CD4-positive, alpha-beta T cell treated with Interleukin-2 at 100 ng/mL for 4 hours (primary cell): Measurements from ENCODE around the gene CREB5.
A peak's percentile ranks its signal among the peaks of the same experiment; 100 is the strongest.

Experiments used
- DNase-seq: peaks from one replicate; pipeline ENCODE4 v3.0.0-alpha.2; 2020; ENCODE audit warnings: low spot score

Gene CREB5

DNA sequence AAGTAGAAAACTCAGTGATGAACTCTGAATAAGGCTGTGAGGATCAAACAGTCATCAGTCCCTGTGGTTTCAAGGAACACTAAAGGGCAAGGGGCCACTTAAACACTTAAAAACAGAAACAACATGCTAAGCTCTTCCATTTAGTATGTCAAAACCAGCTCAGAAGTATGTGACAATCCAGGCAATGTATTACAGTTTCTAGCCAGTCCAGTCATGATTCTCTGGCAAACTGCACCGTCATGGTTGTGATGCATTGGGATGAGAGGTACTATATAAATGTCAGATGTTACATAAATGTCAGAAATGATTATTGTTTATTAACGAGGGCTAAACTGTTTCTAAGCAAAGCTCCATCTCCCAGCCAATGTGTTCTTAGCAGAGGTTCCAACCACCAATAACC lies 4.7 kb upstream of the CREB5 start:
- DNase-seq: no peak

DNA sequence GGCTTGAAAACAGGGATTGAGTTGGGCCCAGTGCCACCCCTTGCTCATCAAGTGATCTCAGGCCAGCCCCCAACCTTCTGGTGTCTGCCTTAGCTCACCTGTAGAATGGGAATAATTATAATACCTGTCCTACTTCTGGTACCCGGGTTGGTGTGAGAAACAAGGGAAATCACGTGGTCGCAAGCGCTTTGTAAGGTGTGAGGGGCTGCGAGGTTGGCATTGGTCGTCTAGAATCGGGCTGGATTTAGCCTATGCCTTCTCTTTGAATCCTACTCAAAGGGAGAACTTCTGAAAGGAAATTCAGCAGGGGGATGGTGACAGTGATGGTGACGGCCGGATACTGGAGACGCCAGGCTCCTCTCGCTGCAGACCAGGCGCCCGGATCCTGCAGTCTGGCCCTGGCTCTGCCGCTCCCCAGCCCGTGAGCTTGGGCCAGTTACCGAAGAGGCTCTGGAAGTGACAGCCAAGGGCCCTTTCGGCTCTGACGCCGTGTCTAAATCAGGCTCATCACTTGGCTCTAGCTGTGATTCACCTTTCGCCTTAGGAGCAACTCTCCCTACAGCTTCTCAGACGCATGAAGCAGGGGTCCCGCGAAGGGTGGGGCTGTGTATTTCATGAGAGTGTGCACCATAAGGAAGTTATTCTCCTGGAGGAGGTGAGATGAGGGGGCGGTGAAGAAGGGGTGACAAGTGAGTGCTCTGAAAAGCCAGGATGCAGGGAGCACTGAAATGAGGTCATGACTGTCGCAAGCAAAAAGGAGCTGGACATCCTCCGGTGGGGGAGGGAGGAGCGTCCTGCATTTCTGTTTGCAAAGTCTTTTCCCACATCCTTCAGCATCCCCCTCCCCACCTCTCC lies 4.0 kb upstream of the CREB5 start:
- no peak for DNase-seq

DNA sequence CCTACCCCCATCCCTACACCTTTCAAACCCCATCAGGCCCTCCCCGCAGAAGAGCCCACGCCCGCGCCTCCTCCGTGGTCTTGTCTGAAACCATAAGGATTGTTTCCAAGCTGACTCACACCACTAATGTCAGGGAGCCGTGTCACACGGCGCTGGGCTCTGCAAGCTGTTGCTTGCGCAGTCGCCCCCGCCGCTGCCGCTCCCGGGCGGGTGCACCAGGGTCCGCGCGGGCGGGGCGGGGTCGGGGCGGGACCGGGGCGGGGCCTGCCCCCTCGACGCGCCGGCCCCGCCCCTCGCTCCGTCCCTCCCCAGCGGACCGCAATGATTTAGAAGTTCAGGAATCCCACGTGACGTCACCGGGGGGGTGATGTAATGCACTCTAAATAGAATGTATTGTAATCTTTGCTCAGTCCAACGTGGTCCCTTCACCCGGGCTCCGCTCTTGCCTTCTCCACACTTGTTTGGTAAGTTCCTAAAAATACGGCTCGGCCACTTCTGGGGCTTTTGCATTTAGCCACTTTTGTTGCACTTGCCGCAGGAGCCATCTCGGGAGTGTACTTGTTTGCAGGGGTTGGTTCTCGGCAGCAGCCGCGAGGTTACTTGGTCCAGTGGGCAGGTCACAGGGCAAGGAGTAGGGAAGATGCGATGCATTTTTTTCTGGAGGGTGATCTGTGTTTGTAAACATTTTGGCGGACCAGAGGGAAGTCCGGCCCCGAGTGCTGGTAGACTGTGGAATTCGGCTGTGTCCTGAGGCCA lies 3.2 kb upstream of the CREB5 start:
- DNase-seq: peak; percentile 36

DNA sequence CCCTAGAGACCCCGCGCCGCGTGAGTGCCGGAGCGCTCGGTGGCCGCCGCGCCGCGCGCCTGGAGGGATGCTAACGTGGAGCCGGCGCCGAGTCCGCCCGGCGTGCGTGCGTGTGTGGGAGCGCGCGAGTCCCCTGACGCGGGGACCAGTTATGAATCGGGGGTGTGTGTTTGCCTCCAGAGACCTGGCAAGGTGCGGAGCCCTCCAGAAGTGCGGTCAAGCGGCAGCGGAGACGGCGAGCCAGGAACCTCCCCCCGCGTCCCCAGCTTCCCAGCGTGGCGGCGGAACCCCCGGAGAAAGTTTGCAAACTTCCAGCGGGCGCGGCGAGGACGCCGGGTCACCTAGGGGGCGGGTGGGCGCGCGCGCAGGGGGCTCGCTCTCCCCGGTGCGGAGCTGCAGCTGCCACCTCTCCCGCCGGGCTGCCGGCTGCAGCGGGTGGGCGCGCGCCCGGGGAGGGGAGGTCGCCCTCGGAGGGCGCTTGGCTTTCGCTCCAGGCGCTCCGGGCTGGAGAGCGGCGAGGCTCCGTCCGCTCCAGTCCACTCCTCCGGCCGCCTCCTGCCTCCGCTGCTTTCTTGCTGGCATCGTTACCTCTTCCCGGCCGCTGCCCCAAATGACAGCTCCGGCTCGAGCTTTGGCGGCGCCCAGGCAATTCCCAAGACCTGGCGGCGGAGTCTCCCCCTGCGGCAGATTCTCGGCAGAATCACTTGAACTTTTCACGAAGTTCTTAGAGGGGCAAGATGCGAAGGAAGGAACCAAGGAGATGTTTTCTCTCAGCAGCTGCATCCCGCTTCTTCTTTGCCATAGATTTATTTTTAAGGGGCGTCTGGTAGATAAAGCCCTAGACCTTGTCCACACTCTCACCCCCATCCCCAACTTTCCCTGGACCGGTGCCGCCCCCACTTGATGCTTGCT lies 2.3 kb upstream of the CREB5 start:
- DNase-seq: no peak

DNA sequence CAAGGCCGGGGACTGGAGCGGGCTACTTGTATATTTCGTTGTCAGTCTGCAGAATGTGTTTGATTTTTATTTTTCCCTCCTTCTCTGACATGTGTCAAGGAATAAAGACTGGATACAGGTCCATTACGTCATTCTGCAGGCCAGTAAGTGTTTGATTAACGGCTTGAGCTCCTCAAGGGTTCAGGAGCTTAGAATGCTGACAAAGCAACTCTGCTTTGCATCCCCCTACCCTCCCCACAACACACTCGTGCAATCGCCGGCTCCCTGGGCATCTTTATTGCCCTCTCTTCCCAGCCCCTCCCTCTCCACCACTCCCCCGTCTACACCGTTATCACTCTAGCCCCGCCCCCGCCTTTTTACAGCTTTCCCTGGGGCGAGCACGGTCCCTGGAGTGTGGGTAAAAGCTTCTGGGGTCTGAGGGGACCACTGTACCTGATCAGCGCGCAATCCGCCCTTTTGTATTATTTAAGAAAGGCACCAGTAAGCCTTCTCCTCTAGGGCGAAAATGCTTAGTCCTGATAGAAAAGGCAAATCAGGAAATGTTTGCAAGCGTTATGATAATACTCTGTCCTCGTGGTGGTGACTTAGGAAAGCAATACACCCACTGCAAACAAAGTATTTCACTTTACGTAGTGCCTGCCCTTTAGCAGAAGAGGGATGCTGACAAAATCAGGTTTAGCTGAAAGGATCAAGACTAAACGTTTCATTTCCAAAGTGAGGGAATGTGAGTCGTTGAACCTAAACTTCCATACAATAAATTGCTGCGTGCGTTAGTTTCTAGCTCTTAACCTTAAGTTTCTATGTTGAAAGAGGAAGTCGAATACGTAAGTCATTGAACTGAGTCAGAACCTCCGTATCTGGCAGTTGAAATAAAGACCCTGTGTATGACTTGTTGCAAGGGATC lies 1.4 kb upstream of the CREB5 start:
- DNase-seq: no peak

DNA sequence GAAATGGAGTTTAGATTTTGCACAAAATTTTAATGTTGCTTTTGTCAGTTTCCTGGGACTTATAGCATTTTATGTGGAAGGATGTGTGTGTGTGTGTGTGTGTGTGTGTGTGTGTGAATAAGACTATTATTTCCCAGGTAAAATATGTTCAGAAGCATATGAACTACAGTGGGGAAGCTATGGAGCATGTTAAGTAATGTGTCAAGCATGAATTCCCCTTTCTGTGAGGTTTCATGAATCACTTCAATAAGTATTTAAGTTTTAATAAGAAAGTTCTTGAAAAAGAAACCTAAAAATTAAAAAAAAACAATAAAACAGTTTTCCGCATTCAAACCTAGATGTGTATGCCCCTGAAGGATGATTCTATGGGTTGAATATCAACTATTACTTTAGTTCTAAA lies 693 bp downstream of the CREB5 start:
- DNase-seq: no peak

DNA sequence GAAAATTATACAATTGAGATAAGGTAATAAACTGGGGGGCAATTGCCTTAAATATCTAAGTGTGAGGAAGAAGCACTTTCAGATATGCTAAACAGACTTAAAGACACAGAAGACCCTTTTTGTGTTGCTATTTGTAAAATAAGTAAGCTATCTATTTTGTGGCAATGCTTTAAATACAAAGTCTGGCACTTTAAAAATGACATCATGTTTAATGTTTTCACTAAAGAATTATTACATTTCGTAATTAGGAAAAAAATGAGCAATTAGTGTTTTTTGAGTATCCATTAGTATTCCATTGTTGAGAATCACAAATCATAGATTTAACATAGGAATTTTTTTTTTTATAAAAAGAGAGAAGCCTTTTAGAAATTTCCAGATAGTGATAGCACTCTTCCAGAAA lies 2.1 kb downstream of the CREB5 start:
- no peak for DNase-seq

DNA sequence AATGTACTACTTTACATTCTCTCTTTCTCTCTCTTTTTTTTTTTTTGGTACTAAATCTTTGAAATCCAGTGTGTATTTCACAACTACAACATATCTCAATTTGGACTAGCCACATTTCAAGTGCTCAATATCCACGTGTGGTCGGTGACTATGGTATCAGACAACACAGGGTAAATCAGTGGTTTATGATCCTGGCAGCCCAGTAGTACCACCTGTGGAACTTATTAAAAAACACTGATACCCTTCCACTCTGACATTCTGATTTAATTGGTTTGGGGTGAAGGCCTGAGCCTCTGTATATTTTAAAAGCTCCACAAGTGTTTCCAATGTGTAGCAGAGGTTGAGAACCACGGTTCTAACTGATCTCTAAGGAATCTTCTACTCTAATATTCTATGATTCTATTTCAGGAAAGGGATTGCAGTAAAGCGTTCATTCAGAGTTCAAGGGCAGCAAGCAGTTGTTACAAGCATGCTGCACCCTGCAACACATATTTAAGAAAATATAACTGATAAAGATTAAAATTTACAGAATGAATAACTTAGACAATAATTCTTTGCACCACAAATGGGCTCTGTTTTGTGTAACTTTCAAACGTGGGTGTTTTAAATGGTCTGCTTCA lies 5.1 kb downstream of the CREB5 start:
- DNase-seq: no peak

DNA sequence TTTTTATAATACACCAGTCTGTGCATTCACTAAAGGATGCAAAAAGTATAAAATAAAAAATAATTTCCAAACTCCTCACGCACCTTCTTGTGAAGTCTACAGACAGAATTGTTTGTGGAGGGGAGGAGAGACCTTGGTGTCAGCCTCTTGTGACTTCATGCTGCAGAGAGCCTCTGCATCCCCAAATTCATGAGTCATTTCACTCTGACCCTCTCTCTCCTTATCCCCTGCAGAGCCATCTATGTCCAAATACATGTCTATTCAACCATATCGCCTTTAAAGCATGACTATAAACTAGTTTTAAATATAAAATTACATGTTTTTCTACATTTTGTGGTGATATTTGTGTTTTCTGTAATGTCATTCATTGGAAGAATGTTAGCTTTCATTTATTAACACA lies 6.0 kb downstream of the CREB5 start:
- no peak for DNase-seq

DNA sequence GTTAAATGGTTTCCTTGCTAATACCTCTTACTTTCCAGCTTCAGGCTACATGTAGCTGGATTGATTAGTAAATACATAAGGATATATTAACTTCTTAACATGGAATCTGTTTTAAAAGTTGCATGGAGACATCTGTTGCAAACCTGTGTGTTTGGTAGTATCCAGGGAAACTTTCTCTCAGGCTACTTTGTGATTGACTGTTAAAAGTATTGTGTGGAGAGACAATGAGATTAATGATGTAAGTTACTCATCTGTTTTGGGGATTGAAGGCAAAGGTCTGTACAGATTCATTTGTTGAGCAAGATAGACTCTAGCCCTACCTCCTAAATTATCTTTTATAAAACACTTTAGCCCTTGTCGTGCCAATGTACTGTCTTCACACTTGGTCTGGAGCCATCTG lies 6.6 kb downstream of the CREB5 start:
- DNase-seq: no peak

DNA sequence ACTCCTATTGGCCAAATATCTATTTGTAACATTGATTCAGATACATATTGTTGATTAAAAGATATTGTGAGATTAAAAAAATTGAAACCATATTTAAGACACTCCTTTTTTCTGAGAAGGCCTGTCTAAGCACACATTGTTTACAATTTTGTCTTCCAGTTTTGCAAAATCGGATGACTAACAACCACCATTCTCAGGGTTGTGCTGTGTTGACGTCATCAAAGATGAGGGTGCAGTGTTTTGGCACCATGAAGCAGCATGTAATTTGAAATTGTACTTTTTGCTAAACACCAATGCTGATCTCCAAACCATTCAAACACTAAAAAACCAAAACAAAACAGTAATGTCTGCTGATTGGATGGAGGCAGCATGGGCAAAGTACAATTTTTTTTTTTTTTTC lies 7.4 kb downstream of the CREB5 start:
- DNase-seq: no peak

DNA sequence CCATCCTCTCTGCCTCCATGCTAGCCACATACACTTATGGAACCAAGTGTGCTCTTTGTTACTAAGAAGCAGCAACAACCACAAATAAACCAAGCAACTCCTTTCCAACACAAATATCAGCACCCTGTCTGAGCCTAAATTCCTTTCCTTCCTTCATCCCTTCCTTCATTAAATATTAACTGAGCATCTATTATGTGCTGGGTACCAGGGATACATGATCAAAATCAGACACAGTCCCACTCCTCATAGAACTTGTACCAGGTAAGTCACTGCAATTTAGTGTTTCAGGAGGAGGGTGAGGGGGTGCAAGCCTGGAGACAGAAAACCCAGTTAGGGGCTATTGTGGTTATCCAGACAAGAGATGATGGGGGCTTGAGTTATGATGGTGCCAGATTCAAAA lies 10.8 kb downstream of the CREB5 start:
- no peak for DNase-seq

DNA sequence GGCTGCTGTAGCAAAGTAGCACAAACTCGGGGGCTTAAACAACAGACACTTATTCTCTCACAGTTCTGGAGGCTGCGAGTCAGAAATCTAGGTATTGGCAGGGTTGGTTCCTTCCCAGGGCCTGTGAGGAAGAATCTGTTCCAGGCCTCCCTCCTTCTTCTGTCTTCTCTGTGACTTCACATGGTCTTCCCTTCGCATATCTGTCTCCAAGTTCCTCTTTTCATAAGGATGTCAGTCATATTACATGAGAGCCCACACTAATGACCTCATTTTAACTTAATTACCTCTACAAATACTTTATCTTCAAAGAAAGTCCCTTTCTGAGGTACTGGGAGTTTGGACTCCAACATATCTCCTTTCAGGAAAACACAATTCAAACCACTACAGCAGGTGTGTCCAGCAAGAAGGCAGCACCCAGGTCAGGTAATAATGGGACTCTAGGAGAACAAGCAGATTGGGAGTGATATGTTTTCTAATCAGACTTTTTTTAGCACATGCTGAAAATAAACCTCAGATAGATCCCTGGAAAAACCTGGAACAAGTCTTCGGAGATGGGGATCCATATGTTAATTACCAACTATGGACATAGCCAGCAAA lies 11.7 kb downstream of the CREB5 start:
- no peak for DNase-seq

DNA sequence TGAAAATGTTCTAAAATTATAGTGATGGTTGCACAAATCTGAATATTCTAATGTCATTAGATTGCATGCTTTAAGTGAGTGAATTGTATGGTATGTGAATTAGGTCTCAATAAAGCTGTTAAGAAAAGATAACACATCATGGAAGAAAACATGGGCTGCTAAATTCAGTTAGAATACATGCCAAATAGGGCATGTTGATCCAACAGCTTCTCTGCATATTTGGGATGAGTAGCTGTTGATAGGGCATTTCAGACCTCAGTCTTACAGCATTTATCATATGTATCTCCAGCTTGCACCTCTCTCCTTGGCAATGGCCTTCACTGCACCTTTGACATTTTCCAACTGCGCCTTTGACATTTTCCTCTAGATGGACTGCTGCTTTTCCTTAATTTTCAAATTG lies 13.2 kb downstream of the CREB5 start:
- no peak for DNase-seq

DNA sequence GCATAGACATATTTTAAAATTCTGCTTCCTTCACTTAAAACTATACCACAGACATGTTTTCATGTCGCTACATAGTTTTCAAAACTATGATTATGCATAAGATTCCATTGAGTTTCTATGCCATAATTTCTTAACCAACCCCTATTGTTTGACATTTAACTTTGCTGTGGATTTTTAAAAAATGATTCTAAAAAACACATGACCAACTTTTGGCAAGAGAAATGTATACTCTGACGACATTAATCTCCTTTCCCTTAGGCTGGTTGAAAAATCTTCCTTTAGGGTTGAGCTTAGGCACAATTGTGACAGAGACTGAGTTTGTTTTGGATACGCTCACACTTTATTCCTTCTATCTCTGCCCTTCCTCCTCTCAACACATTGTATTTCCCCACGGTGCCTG lies 14.9 kb downstream of the CREB5 start:
- no peak for DNase-seq

DNA sequence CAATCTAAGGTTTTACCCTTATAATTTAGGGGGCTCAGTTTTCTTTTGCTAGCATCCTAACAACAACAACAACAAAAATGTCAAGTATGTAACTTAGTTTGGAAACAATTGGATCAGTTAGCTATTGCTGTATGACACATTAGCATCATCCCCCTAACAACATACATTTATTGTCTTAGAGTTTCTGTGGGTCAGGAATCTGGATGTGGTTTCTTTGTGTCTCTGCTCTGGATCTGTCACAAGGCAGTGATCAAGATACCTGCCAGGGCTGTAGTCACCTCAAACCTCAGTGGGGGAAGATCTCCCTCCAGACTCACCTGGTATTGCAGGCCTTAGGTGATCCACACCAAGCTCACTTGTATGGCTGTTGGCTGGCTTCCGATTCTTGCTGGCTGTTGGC lies 18.3 kb downstream of the CREB5 start:
- DNase-seq: no peak

DNA sequence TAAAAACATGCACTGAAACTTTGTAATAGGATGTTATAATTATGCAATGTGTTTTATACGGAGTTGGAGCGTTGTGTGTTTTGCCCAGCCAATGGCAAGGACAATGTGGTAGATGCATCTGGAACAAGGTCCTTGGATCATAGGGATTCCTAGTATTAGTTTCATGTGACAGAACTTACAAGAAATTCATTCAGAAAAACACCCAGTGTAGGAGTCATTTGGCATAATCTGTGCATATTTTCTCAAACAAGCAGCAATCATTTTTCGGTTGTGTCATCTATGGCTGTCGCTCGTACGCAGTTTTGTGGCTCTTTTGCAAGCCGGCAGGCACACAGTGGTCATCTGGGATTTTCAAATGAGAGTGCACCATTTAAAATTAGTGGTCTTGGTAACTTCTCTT lies 19.8 kb downstream of the CREB5 start:
- no peak for DNase-seq

DNA sequence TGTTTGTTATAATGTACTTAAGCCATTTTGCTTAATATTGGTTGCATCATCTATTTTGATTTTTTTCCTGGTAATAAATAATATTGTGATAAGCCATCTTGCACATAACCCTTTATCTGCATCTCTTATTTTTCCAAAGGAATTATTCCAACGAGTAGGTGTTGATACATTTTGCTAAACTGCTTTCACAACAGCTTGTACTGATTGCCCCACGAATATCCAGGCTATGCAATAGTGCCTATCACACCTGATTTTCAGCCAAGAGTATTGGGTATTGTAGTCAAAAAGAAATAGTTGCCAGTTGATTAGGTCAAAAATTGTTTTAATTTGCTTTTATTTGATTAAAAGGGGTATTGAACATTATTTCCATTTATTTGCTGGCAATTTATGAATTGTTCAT lies 20.7 kb downstream of the CREB5 start:
- no peak for DNase-seq

DNA sequence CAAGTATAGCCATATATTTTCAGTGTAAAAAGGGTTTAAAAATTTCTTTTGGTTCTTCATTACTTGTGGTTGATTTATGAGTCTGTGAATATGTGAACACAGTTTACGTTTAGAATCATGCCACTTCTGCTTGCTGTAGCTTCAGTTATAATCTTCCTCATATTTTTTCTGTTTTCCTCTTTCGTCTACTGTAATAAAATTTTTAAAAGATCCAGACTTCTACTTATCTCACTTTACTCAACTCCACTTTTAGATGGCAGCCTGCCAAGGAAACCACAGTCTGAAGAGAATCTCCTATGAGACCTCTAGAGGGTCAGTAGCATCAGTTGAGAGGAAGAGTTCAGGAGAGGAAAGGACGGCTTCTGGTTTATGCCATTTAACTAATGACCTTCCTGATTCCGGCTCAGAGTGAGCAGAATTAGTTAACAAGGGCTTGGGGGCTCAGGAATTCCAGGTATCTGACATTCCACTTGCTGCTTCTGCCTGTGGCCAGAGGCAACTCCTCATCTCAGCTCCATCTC lies 21.4 kb downstream of the CREB5 start:
- DNase-seq: no peak

DNA sequence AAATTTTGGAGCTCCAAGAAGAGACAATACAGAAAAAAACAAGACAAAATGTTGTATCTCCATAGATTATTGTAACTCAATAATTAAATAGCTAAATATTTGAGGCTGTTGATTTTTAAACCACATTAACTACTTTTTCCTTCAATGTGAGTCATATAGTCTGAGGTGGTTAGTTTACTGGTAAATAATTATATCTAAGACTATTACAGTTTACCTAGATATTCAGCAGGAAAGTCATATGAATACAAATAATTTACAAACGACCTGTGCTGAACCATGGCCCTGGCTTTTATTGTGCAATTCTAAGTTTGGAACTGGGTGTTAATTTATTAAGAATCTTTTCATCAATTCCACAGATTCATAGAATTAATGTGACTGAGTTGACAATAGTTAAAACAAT lies 22.2 kb downstream of the CREB5 start:
- no peak for DNase-seq
